MM.1S (cell line): ENCODE data around the gene CELF2.

Source experiments
- DNase-seq: peaks from one replicate; pipeline ENCODE4 v3.0.0-alpha.2; 2015
- H2AFZ ChIP-seq: fragments of 300-600 bp; sonication (generic); 2 replicates; pipeline ENCODE4 v1.6.0; 2016; ENCODE audit warnings: antibody characterized with exemption, low read length
- H3F3A ChIP-seq: fragments of 300-600 bp; sonication (generic); 2 replicates; pipeline ENCODE4 v1.6.1; 2016; ENCODE audit warnings: mild to moderate bottlenecking, antibody characterized with exemption, low read length, moderate library complexity, mixed read lengths; ENCODE audit not compliant: insufficient read depth
- H3K27ac ChIP-seq: fragments of 300-600 bp; sonication (generic); 2 replicates; pipeline ENCODE4 v1.5.1; 2016; ENCODE audit warnings: mild to moderate bottlenecking, low read length
- H3K27me3 ChIP-seq: fragments of 300-600 bp; sonication (generic); replicated peaks from 2 replicates; pipeline ENCODE4 v1.6.0; 2016; ENCODE audit warnings: low read length; ENCODE audit not compliant: insufficient read depth
- H3K36me3 ChIP-seq: fragments of 300-600 bp; sonication (generic); replicated peaks from 2 replicates; pipeline ENCODE4 v1.6.1; 2016; ENCODE audit warnings: mild to moderate bottlenecking, low read length, mixed read lengths; ENCODE audit not compliant: insufficient read depth
- H3K4me1 ChIP-seq: fragments of 300-600 bp; sonication (generic); 2 replicates; pipeline ENCODE4 v1.6.1; 2016; ENCODE audit warnings: low read length, mixed read lengths
- H3K4me2 ChIP-seq: fragments of 300-600 bp; sonication (generic); 2 replicates; pipeline ENCODE4 v1.6.0; 2016; ENCODE audit warnings: low read depth, low read length
- H3K4me3 ChIP-seq: fragments of 300-600 bp; sonication (generic); 2 replicates; pipeline ENCODE4 v1.5.1; 2016; ENCODE audit warnings: low read length, mixed read lengths
- H3K79me2 ChIP-seq: fragments of 300-600 bp; sonication (generic); 2 replicates; pipeline ENCODE4 v1.6.1; 2016; ENCODE audit warnings: mixed run types, low read length, mixed read lengths
- H3K9ac ChIP-seq: fragments of 300-600 bp; sonication (generic); 2 replicates; pipeline ENCODE4 v1.6.1; 2016; ENCODE audit warnings: low read length, mixed read lengths
- H3K9me2 ChIP-seq: fragments of 300-600 bp; sonication (generic); replicated peaks from 2 replicates; pipeline ENCODE4 v1.6.1; 2016; ENCODE audit warnings: mild to moderate bottlenecking, low read length, mixed read lengths; ENCODE audit not compliant: insufficient read depth
- H3K9me3 ChIP-seq: fragments of 300-600 bp; sonication (generic); replicated peaks from 2 replicates; pipeline ENCODE4 v1.6.1; 2016; ENCODE audit warnings: mild to moderate bottlenecking, low read length, mixed read lengths; ENCODE audit not compliant: insufficient read depth
- H4K20me1 ChIP-seq: fragments of 300-600 bp; sonication (generic); 2 replicates; pipeline ENCODE4 v1.6.1; 2016; ENCODE audit warnings: mild to moderate bottlenecking, low read length, moderate library complexity, mixed read lengths; ENCODE audit not compliant: insufficient read depth
- EZH2 ChIP-seq: fragments of 300-600 bp; sonication (generic); optimal IDR thresholded peaks from 2 replicates; pipeline ENCODE3; 2017; ENCODE audit warnings: low read depth, mild to moderate bottlenecking, antibody characterized with exemption, low read length, mixed read lengths
- EZH2phosphoT487 ChIP-seq: fragments of 300-600 bp; sonication (generic); IDR thresholded peaks from 2 replicates; pipeline ENCODE4 v1.6.1; 2018; ENCODE audit warnings: antibody characterized with exemption, low read length
- TF ChIP-seq, protein P1 (sequence below): fragments of 300-600 bp; sonication (generic); IDR thresholded peaks from 2 replicates; pipeline ENCODE4 v1.5.1; 2016; ENCODE audit warnings: antibody characterized with exemption, low read length, mixed read lengths

The CELF2 gene

DNA sequence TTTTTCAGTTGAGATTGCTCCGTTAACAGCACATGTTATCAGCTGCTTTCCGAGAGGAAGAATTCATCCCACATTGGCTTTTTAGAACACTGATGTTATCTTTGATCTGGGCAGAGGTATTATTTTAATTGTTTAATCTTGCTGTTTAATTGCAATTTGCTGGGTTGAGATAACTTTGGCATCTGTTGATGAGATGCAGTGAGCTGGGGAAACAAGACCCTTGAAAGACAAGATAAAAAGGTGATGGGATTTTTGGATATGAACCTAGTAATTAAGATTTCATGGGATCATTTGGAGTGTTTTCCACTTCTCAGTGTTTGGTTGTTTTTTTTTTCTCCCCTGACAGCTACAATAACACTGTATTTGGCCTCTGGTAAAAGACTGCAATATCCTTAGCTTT lies 4.5 kb downstream of the CELF2 start:
- Histone ChIP-seq H3K9me2 (no peaks in the 10 kb centered on the region), H2AFZ (no peak overlapping the region), H3K27me3 (no peaks in the 10 kb centered on the region), H3F3A (0 out of 2 replicates have a peak, but pooled peaks cover 2% of the 10 kb centered on the region), H3K4me2 (no peak overlapping the region), H3K27ac (no peak overlapping the region), H3K36me3 (no peaks in the 10 kb centered on the region), H3K4me1 (0 out of 2 replicates have a peak, but pooled peaks cover 4% of the 10 kb centered on the region), H3K9ac (no peak overlapping the region), H3K9me3 (no peaks in the 10 kb centered on the region), H4K20me1 (peaks cover 9% of the 10 kb centered on the region; the same call in 1 of the 2 replicates), H3K4me3 (no peak overlapping the region), H3K79me2 (peaks cover 91% of the 10 kb centered on the region)
- TF ChIP-seq, protein P1, sequence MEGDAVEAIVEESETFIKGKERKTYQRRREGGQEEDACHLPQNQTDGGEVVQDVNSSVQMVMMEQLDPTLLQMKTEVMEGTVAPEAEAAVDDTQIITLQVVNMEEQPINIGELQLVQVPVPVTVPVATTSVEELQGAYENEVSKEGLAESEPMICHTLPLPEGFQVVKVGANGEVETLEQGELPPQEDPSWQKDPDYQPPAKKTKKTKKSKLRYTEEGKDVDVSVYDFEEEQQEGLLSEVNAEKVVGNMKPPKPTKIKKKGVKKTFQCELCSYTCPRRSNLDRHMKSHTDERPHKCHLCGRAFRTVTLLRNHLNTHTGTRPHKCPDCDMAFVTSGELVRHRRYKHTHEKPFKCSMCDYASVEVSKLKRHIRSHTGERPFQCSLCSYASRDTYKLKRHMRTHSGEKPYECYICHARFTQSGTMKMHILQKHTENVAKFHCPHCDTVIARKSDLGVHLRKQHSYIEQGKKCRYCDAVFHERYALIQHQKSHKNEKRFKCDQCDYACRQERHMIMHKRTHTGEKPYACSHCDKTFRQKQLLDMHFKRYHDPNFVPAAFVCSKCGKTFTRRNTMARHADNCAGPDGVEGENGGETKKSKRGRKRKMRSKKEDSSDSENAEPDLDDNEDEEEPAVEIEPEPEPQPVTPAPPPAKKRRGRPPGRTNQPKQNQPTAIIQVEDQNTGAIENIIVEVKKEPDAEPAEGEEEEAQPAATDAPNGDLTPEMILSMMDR, result no peak
- TF ChIP-seq EZH2phosphoT487, result no peak
- TF ChIP-seq EZH2, result no peak
- DNase-seq, result no peak

DNA sequence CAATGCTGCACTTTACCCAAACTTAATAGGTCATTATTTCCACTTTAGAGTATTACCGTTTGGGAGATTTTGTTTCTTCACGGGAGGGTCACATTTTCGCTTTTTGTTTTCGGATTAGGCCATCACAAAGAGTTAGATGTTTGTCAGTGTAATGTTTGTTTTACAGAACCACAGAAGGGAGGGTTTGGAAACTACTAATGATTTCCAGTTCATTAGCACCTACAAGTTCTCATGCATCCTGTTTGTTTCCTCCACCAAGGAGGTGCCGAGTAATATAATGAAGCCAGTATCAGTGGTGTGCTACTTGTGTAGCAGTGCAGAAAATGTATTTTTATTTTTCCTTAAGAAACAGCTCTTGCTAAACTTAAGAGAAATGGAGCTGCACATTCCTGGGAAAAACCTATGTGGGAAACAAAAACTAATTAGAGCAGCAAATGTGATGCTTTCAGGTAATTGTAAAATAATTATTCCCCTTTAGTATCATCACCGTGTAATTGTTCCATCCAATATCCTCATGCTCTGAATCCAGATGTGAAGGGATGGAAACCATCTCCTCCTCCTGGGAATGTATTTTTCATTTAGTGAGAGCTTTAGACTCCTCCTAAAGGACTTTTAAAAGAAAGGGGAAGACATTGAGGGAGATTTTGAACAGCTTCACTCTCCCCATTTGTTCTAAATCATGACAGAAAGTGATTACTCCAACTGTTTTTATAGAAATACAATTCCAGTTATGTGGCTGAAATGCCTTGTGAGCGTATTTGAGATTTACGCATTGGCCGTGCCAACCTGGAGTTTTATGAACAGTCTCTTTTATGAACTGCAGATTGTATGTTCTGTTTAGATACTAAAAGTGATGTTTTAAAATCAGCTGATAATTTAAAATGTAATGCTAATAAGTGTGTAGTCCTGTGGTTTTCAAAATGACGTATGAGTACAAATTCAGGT lies 5.6 kb downstream of the CELF2 start:
- Histone ChIP-seq H3K4me1 (0 out of 2 replicates have a peak, but pooled peaks cover 4% of the 10 kb centered on the region), H3K27ac (no peak overlapping the region), H3K9ac (no peak overlapping the region), H3K9me3 (no peaks in the 10 kb centered on the region), H2AFZ (no peak overlapping the region), H3K9me2 (no peaks in the 10 kb centered on the region), H3K27me3 (no peaks in the 10 kb centered on the region), H3F3A (no peaks in the 10 kb centered on the region), H3K36me3 (no peaks in the 10 kb centered on the region), H4K20me1 (peaks cover 9% of the 10 kb centered on the region; the same call in 1 of the 2 replicates), H3K4me3 (no peak overlapping the region), H3K79me2 (peaks cover 99% of the 10 kb centered on the region), H3K4me2 (no peak overlapping the region)
- TF ChIP-seq EZH2, result no peak
- TF ChIP-seq EZH2phosphoT487, result no peak
- TF ChIP-seq, protein P1, result no peak
- no peak for DNase-seq

DNA sequence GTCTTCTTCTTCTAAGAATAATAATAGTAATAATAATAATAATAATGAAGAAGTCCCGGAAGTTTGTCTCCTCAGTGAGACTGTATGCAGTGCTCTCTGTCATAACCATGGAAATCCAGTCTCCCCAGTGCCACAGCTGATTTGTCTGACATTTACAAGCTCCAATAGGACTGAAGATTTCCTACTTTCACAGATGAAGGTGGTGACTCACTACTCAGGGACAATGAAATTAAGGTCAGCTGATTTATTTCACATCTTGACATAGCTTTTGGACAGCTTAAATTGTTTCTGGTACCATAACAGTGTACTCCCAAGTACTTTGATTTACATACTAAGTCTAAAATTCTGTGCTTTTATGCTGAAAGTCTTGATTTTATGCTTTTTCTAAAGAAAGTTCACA lies 6.9 kb downstream of the CELF2 start:
- no peaks in the 10 kb centered on the region for H3K27me3 ChIP-seq
- no peak overlapping the region for H3K27ac ChIP-seq
- no peaks in the 10 kb centered on the region for H3K36me3 ChIP-seq
- H3K9me2 ChIP-seq, result no peaks in the 10 kb centered on the region
- H3K9ac ChIP-seq, result no peak overlapping the region
- H4K20me1 ChIP-seq, result peaks cover 9% of the 10 kb centered on the region; the same call in 1 of the 2 replicates
- no peak overlapping the region for H2AFZ ChIP-seq
- no peak overlapping the region for H3K4me3 ChIP-seq
- DNase-seq, result no peak
- H3K4me1 ChIP-seq, result peaks cover 10% of the 10 kb centered on the region
- no peaks in the 10 kb centered on the region for H3K9me3 ChIP-seq
- no peak overlapping the region for H3K4me2 ChIP-seq
- H3K79me2 ChIP-seq, result peaks cover 97% of the 10 kb centered on the region
- no peaks in the 10 kb centered on the region for H3F3A ChIP-seq
- no peak for TF ChIP-seq EZH2phosphoT487
- TF ChIP-seq EZH2, result no peak
- TF ChIP-seq, protein P1, result no peak
